KMS-11 (cell line): ENCODE measurements around the gene EFCAB6.

Experiments
- H2AFZ ChIP-seq: fragments of 200-600 bp; sonication (generic); 2 replicates; pipeline ENCODE4 v1.6.1; 2016; ENCODE audit warnings: antibody characterized with exemption, mixed run types, low read depth
- H3K27ac ChIP-seq: fragments of 200-600 bp; sonication (generic); 2 replicates; pipeline ENCODE4 v1.6.1; 2016; ENCODE audit warnings: mild to moderate bottlenecking, mixed run types
- H3K27me3 ChIP-seq: fragments of 200-600 bp; sonication (generic); 2 replicates; pipeline ENCODE4 v1.6.1; 2017; ENCODE audit warnings: mild to moderate bottlenecking, low read depth, mixed run types, moderate library complexity; ENCODE audit not compliant: insufficient read depth
- H3K36me3 ChIP-seq: fragments of 200-600 bp; sonication (generic); 2 replicates; pipeline ENCODE4 v1.6.1; 2017; ENCODE audit warnings: mild to moderate bottlenecking, mixed run types; ENCODE audit not compliant: insufficient read depth
- H3K4me1 ChIP-seq: fragments of 200-600 bp; sonication (generic); 2 replicates; pipeline ENCODE4 v1.6.1; 2016; ENCODE audit warnings: mild to moderate bottlenecking, low read depth, mixed run types; ENCODE audit not compliant: poor library complexity, severe bottlenecking
- H3K4me2 ChIP-seq: fragments of 200-600 bp; sonication (generic); 2 replicates; pipeline ENCODE4 v1.7.0; 2016; ENCODE audit warnings: mild to moderate bottlenecking, mixed run types
- H3K4me3 ChIP-seq: fragments of 200-600 bp; sonication (generic); IDR thresholded peaks from 2 replicates; pipeline ENCODE4 v1.6.1; 2017; ENCODE audit warnings: low read depth, low read length, mixed read lengths; ENCODE audit not compliant: insufficient read depth
- H3K79me2 ChIP-seq: fragments of 200-600 bp; sonication (generic); 2 replicates; pipeline ENCODE4 v1.6.1; 2016; ENCODE audit warnings: low read depth, mixed run types; ENCODE audit not compliant: insufficient read depth
- H3K9ac ChIP-seq: fragments of 200-600 bp; sonication (generic); 2 replicates; pipeline ENCODE4 v1.6.1; 2016; ENCODE audit warnings: mild to moderate bottlenecking, mixed run types
- H4K20me1 ChIP-seq: fragments of 200-600 bp; sonication (generic); 2 replicates; pipeline ENCODE4 v1.6.1; 2016; ENCODE audit warnings: mild to moderate bottlenecking, mixed run types; ENCODE audit not compliant: insufficient read depth
- TF ChIP-seq, protein P1 (sequence below): fragments of 200-600 bp; sonication (generic); conservative IDR thresholded peaks from 2 replicates; pipeline ENCODE4 v1.6.1; 2017; ENCODE audit warnings: low read depth, mild to moderate bottlenecking, antibody characterized with exemption, low read length, moderate library complexity, mixed read lengths

The EFCAB6 gene

GRCh38 chr22:43516996-43517635 lies 295.0 kb downstream of the EFCAB6 start:
- Histone ChIP-seq H3K27ac (no peak overlapping the region), H3K4me2 (no peak overlapping the region), H3K4me1 (no peaks in the 10 kb centered on the region), H3K9ac (no peak overlapping the region), H3K27me3 (peaks cover 21% of the 10 kb centered on the region), H3K79me2 (no peaks in the 10 kb centered on the region), H2AFZ (no peak overlapping the region), H3K4me3 (no peak overlapping the region), H4K20me1 (no peaks in the 10 kb centered on the region), H3K36me3 (no peaks in the 10 kb centered on the region)
- TF ChIP-seq, protein P1, sequence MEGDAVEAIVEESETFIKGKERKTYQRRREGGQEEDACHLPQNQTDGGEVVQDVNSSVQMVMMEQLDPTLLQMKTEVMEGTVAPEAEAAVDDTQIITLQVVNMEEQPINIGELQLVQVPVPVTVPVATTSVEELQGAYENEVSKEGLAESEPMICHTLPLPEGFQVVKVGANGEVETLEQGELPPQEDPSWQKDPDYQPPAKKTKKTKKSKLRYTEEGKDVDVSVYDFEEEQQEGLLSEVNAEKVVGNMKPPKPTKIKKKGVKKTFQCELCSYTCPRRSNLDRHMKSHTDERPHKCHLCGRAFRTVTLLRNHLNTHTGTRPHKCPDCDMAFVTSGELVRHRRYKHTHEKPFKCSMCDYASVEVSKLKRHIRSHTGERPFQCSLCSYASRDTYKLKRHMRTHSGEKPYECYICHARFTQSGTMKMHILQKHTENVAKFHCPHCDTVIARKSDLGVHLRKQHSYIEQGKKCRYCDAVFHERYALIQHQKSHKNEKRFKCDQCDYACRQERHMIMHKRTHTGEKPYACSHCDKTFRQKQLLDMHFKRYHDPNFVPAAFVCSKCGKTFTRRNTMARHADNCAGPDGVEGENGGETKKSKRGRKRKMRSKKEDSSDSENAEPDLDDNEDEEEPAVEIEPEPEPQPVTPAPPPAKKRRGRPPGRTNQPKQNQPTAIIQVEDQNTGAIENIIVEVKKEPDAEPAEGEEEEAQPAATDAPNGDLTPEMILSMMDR = no peak

GRCh38 chr22:43516386-43516785 lies 295.7 kb downstream of the EFCAB6 start:
- Histone ChIP-seq H3K79me2 (no peaks in the 10 kb centered on the region), H4K20me1 (no peaks in the 10 kb centered on the region), H3K4me3 (no peak overlapping the region), H2AFZ (no peak overlapping the region), H3K27ac (no peak overlapping the region), H3K4me2 (no peak overlapping the region), H3K4me1 (no peaks in the 10 kb centered on the region), H3K9ac (no peak overlapping the region), H3K36me3 (no peaks in the 10 kb centered on the region), H3K27me3 (peaks cover 21% of the 10 kb centered on the region)
- TF ChIP-seq, protein P1 = no peak

- Histone ChIP-seq H3K27ac (no peak overlapping the region), H3K4me1 (no peaks in the 10 kb centered on the region), H3K4me2 (no peak overlapping the region), H4K20me1 (no peaks in the 10 kb centered on the region), H3K36me3 (no peaks in the 10 kb centered on the region), H2AFZ (no peak overlapping the region), H3K4me3 (no peak overlapping the region), H3K79me2 (no peaks in the 10 kb centered on the region), H3K27me3 (peaks cover 18% of the 10 kb centered on the region), H3K9ac (no peak overlapping the region)
- TF ChIP-seq, protein P1 = no peak
Observed at GRCh38 chr22:43515902-43516301, 296.2 kb downstream of the EFCAB6 start.

DNA sequence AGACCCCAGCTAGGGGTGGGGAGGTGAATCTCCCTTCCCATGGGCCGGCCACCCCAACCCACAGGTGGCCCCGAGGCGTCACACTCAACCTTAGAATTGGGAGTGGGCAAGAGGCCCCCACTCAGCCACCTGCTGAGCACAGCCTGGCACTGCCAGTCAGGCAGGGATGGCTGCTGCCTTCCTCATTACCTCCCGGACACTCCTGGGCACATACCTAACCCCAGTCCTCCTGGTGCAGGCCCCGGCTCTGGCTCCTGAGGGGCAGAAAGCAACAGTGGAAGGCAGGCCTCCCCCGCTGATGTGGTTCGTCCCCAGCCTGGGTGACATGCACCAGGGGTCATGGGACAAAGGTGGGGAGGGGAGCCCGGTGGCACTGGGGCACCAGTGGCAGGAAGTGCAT lies 296.7 kb downstream of the EFCAB6 start:
- Histone ChIP-seq H3K4me1 (no peaks in the 10 kb centered on the region), H2AFZ (no peak overlapping the region), H3K27ac (no peak overlapping the region), H3K9ac (no peak overlapping the region), H3K36me3 (no peaks in the 10 kb centered on the region), H3K79me2 (no peaks in the 10 kb centered on the region), H3K4me3 (no peak overlapping the region), H3K4me2 (no peak overlapping the region), H4K20me1 (no peaks in the 10 kb centered on the region), H3K27me3 (peaks cover 15% of the 10 kb centered on the region)
- TF ChIP-seq, protein P1 = no peak
